ENCODE data around the gene HOXC10. TPM values are rescaled to one million over a fixed set of nuclear protein-coding genes. Genes with fewer than 3 reads are reported as not detected.

HOXC10 gene
- total RNA-seq, 1 experiment from 2014 or later, result not detected

- TF ChIP-seq ATF6 (CRISPR knock-in tag; IDR thresholded peaks at IDR 0.05) (no peak), ELF4 (CRISPR knock-in tag; IDR thresholded peaks at IDR 0.05; ENCODE audit: low read depth) (no peak), PRDM15 (CRISPR knock-in tag; IDR thresholded peaks at IDR 0.05) (no peak), ZNF317 (CRISPR knock-in tag; IDR thresholded peaks at IDR 0.05; ENCODE audit: borderline replicate concordance, low read depth) (no peak), TEAD4 (CRISPR knock-in tag; IDR thresholded peaks at IDR 0.05) (no peak), ERG (CRISPR knock-in tag; IDR thresholded peaks at IDR 0.05) (no peak), E2F5 (CRISPR knock-in tag; IDR thresholded peaks at IDR 0.05) (no peak), ZNF423 (CRISPR knock-in tag; IDR thresholded peaks at IDR 0.05) (no peak), E2F1 (CRISPR knock-in tag; IDR thresholded peaks at IDR 0.05) (no peak), ZNF396 (CRISPR knock-in tag; IDR thresholded peaks at IDR 0.05; ENCODE audit: borderline replicate concordance) (no peak), JAZF1 (CRISPR knock-in tag; IDR thresholded peaks at IDR 0.05) (no peak)
Measured at GRCh38 chr12:53944907-53945847, 39.8 kb upstream of the HOXC10 start (continued).

- peaks cover 100% of the 10 kb centered on the region for H3K27me3 Mint-ChIP-seq (ENCODE audit: low read depth)
- TF ChIP-seq PRRX2 (CRISPR knock-in tag; IDR thresholded peaks at IDR 0.05), result no peak
- no peak for TF ChIP-seq OVOL2 (CRISPR knock-in tag; IDR thresholded peaks at IDR 0.05; ENCODE audit: borderline replicate concordance)
- no peak for TF ChIP-seq GRHL2 (CRISPR knock-in tag; IDR thresholded peaks at IDR 0.05; ENCODE audit: insufficient replicate concordance, severe bottlenecking)
- TF ChIP-seq ARID4B (CRISPR knock-in tag; IDR thresholded peaks at IDR 0.05; ENCODE audit: borderline replicate concordance), result no peak
- no peak for TF ChIP-seq ATF6 (CRISPR knock-in tag; IDR thresholded peaks at IDR 0.05)
- TF ChIP-seq CBFB (CRISPR knock-in tag; IDR thresholded peaks at IDR 0.05; ENCODE audit: low read depth), result no peak
- no peak for TF ChIP-seq TCF7 (CRISPR knock-in tag; IDR thresholded peaks at IDR 0.05; ENCODE audit: low read depth)
- no peak for TF ChIP-seq FOXK1 (CRISPR knock-in tag; IDR thresholded peaks at IDR 0.05)
- TF ChIP-seq GTF2I (CRISPR knock-in tag; conservative IDR thresholded peaks at IDR 0.05), result no peak
Measured at GRCh38 chr12:53947743-53948142, 37.2 kb upstream of the HOXC10 start.

More at GRCh38 chr12:53947743-53948142, 37.2 kb upstream of the HOXC10 start:
- ATAC-seq (no peak), DNase-seq (ENCODE audit: low spot score) (no peak)
- H3K36me3 Mint-ChIP-seq, result no peaks in the 10 kb centered on the region
- H3K4me3 Mint-ChIP-seq, result no peak overlapping the region
- no peak overlapping the region for H3K27ac Mint-ChIP-seq
- ChIA-PET POLR2A (no interaction called here), CTCF (interaction anchor here (1.0 kb wide), 1 partner anchor 244 kb away, joined by 3 read pairs; no protein-coding TSS in a partner anchor)
- H3K9me3 Mint-ChIP-seq, result no peaks in the 10 kb centered on the region
- peaks cover 22% of the 10 kb centered on the region for H3K4me1 Mint-ChIP-seq
